ENCODE results near the gene PAQR6.
"Not testable (repeated sequence)": the region's sequence is repeated elsewhere in the genome, so short reads cannot be mapped to it uniquely, and the experiment has no call there.

PAQR6 gene

GRCh38 chr1:156229809-156230472 lies 17.9 kb downstream of the PAQR6 start:
- DNase-seq: no peak

- no peak for DNase-seq
Observed at GRCh38 chr1:156228501-156228900, 19.4 kb downstream of the PAQR6 start.

- no peak for DNase-seq
Observed at GRCh38 chr1:156226782-156227181, 21.1 kb downstream of the PAQR6 start.

- no peak for DNase-seq
Observed at GRCh38 chr1:156226116-156226538, 21.7 kb downstream of the PAQR6 start.

- no peak for DNase-seq
Observed at GRCh38 chr1:156225677-156226014, 22.2 kb downstream of the PAQR6 start.

- no peak for DNase-seq
Observed at GRCh38 chr1:156221986-156222692, 25.7 kb downstream of the PAQR6 start.

- no peak for DNase-seq
Observed at GRCh38 chr1:156220226-156220625, 27.6 kb downstream of the PAQR6 start.

- no peak for DNase-seq
Observed at GRCh38 chr1:156217871-156218270, 30.0 kb downstream of the PAQR6 start.

GRCh38 chr1:156216361-156217086 lies 31.3 kb downstream of the PAQR6 start:
- DNase-seq: not testable (repeated sequence)

GRCh38 chr1:156214024-156214748 lies 33.7 kb downstream of the PAQR6 start:
- no peak for DNase-seq

GRCh38 chr1:156213644-156213966 lies 34.3 kb downstream of the PAQR6 start:
- DNase-seq: no peak

GRCh38 chr1:156212833-156213643 lies 34.8 kb downstream of the PAQR6 start, which contains the start of gene PMF1:
Gene PMF1, plus strand, starts transcription at chr1:156213007. Its CDS starts 9 bp downstream, at chr1:156213016.
- peak; percentile 95 for DNase-seq

GRCh38 chr1:156212130-156212529 lies 35.7 kb downstream of the PAQR6 start:
- DNase-seq: no peak

- no peak for DNase-seq
Observed at GRCh38 chr1:156211243-156211642, 36.6 kb downstream of the PAQR6 start.

- DNase-seq: no peak
Observed at GRCh38 chr1:156204686-156205085, 43.2 kb downstream of the PAQR6 start.

GRCh38 chr1:156203331-156203730 lies 44.5 kb downstream of the PAQR6 start:
- DNase-seq: no peak

GRCh38 chr1:156200044-156200443 lies 47.8 kb downstream of the PAQR6 start:
- no peak for DNase-seq

- no peak for DNase-seq
Observed at GRCh38 chr1:156198831-156199349, 49.0 kb downstream of the PAQR6 start.

GRCh38 chr1:156196445-156196844 lies 51.4 kb downstream of the PAQR6 start:
- no peak for DNase-seq

- DNase-seq: no peak
Observed at GRCh38 chr1:156195853-156196252, 52.0 kb downstream of the PAQR6 start.

GRCh38 chr1:156194300-156194652 lies 53.6 kb downstream of the PAQR6 start:
- DNase-seq: no peak
